A673 (cell line): ENCODE results near the gene PPTC7. TPM values are rescaled to one million over a fixed set of nuclear protein-coding genes. Genes with fewer than 3 reads are reported as not detected.

Source experiments
- BruUV-seq: library from RNA; stranded (reverse); fragments of 400-500 nt; replicated peaks from 2 replicates; lab custom pipeline; 2021; lab: Mats Ljungman, UMichigan
- CTCF ChIA-PET: fragments of 300-600 bp; sonication (Branson Sonifier 250); formaldehyde crosslinking; loops from one replicate; lab custom pipeline; 2022; ENCODE audit warnings: antibody characterized with exemption; lab: Charles Lee
- POLR2A ChIA-PET: fragments of 300-600 bp; sonication (Branson Sonifier 250); formaldehyde crosslinking; loops from one replicate; lab custom pipeline; 2022; ENCODE audit warnings: antibody characterized with exemption; ENCODE audit not compliant: low non-redundant PET; lab: Charles Lee
- DNase-seq: peaks from one replicate; pipeline ENCODE4 v3.0.0-alpha.2; 2015; ENCODE audit warnings: low spot score
- H3K27ac ChIP-seq: fragments of 200-600 bp; sonication (generic); 2 replicates; pipeline ENCODE4 v1.5.1; 2016; ENCODE audit warnings: mixed run types, low read depth, mild to moderate bottlenecking, mixed read lengths, antibody characterized with exemption, low read length; ENCODE audit not compliant: poor library complexity, severe bottlenecking
- H3K27me3 ChIP-seq: fragments of 200-600 bp; sonication (generic); replicated peaks from 2 replicates; pipeline ENCODE4 v1.6.1; 2017; ENCODE audit warnings: mixed run types, low read depth, mild to moderate bottlenecking, mixed read lengths, antibody characterized with exemption, low read length; ENCODE audit not compliant: insufficient read depth, poor library complexity
- H3K36me3 ChIP-seq: fragments of 200-600 bp; sonication (generic); 2 replicates; pipeline ENCODE4 v1.6.1; 2016; ENCODE audit warnings: mixed run types, mild to moderate bottlenecking, mixed read lengths, antibody characterized with exemption, low read length; ENCODE audit not compliant: insufficient read depth, poor library complexity, severe bottlenecking
- H3K4me1 ChIP-seq: fragments of 200-600 bp; sonication (generic); 2 replicates; pipeline ENCODE4 v1.6.1; 2017; ENCODE audit warnings: mixed run types, mild to moderate bottlenecking, mixed read lengths, antibody characterized with exemption, low read length; ENCODE audit not compliant: insufficient read depth, poor library complexity, severe bottlenecking
- H3K4me3 ChIP-seq: fragments of 200-600 bp; sonication (generic); 2 replicates; pipeline ENCODE4 v1.5.1; 2016; ENCODE audit warnings: low read depth, mixed run types, mild to moderate bottlenecking, mixed read lengths, low read length; ENCODE audit not compliant: poor library complexity, severe bottlenecking
- H3K9me3 ChIP-seq: fragments of 200-600 bp; sonication (generic); 2 replicates; pipeline ENCODE4 v1.6.1; 2016; ENCODE audit warnings: mixed run types, low read depth, mild to moderate bottlenecking, mixed read lengths, antibody characterized with exemption, low read length; ENCODE audit not compliant: poor library complexity, severe bottlenecking
- EZH2 ChIP-seq: fragments of 200-600 bp; sonication (generic); IDR thresholded peaks from 2 replicates; pipeline ENCODE4 v1.6.1; 2017; ENCODE audit warnings: borderline replicate concordance, low read depth, mild to moderate bottlenecking, mixed read lengths, antibody characterized with exemption, low read length; ENCODE audit not compliant: poor library complexity, severe bottlenecking
- intact Hi-C: fragments of 100-400 bp; cut with micrococcal nuclease; formaldehyde crosslinking; loops from one replicate; pipeline ENCODE4 v1.10.0; 2022; ENCODE audit not compliant: unreplicated experiment
- total RNA-seq: library from RNA; stranded (reverse); gene quantifications from 2 replicates; pipeline ENCODE4 v1.2.3, GENCODE V29; 2021
- TF ChIP-seq, protein P1 (sequence below): fragments of 300-800, 200-600 bp; sonication (generic); conservative IDR thresholded peaks from 2 replicates; pipeline ENCODE4 v1.5.1; 2017; ENCODE audit warnings: low read depth, mild to moderate bottlenecking, antibody characterized with exemption, low read length, moderate library complexity, mixed read lengths

The PPTC7 gene
- total RNA-seq, 1 experiment from 2014 or later: 30.9 TPM

DNA sequence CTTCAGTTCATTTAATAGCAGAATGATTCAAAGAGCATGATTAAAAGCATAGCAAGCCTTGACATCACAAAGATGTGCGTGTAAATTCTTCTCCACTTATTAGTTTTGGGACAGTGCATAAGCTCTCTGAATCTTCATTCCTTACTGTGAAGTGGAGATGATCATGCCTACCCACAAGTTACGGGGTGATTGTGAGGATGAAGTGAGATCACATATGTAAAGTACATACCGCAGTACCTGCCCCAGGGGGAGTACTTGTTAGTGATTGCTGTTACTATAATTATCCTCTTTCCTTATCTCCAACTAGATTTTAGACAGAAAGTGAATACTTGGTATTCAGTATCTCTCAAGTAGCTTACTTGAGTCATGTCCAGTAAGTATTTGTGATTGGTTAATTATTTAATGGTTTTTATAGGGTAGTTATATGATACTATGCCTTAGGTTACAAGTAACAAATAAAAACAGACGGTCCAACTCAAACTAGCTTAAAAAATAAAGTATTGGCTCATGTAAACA is 75.0 kb downstream of the PPTC7 start:
- H3K27me3 ChIP-seq: no peaks in the 10 kb centered on the region
- no TSS peak for BruUV-seq
- H3K9me3 ChIP-seq: no peaks in the 10 kb centered on the region
- no peaks in the 10 kb centered on the region for H3K36me3 ChIP-seq
- intact Hi-C loops: no loop called here
- no peak for DNase-seq
- TF ChIP-seq EZH2: no peak
- TF ChIP-seq, protein P1, sequence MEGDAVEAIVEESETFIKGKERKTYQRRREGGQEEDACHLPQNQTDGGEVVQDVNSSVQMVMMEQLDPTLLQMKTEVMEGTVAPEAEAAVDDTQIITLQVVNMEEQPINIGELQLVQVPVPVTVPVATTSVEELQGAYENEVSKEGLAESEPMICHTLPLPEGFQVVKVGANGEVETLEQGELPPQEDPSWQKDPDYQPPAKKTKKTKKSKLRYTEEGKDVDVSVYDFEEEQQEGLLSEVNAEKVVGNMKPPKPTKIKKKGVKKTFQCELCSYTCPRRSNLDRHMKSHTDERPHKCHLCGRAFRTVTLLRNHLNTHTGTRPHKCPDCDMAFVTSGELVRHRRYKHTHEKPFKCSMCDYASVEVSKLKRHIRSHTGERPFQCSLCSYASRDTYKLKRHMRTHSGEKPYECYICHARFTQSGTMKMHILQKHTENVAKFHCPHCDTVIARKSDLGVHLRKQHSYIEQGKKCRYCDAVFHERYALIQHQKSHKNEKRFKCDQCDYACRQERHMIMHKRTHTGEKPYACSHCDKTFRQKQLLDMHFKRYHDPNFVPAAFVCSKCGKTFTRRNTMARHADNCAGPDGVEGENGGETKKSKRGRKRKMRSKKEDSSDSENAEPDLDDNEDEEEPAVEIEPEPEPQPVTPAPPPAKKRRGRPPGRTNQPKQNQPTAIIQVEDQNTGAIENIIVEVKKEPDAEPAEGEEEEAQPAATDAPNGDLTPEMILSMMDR: no peak
- no peak overlapping the region for H3K4me3 ChIP-seq
- H3K27ac ChIP-seq: no peak overlapping the region
- H3K4me1 ChIP-seq: peaks cover 7% of the 10 kb centered on the region
- POLR2A ChIA-PET: no interaction called here
- CTCF ChIA-PET: no interaction called here

- intact Hi-C loops: no loop called here
- H3K4me1 ChIP-seq: peaks cover 4% of the 10 kb centered on the region
- CTCF ChIA-PET: no interaction called here
- no peak for DNase-seq
- BruUV-seq: no TSS peak
- no peak overlapping the region for H3K4me3 ChIP-seq
- H3K27me3 ChIP-seq: no peaks in the 10 kb centered on the region
- H3K9me3 ChIP-seq: no peaks in the 10 kb centered on the region
- no peaks in the 10 kb centered on the region for H3K36me3 ChIP-seq
- POLR2A ChIA-PET: no interaction called here
- TF ChIP-seq, protein P1: no peak
- TF ChIP-seq EZH2: no peak
- no peak overlapping the region for H3K27ac ChIP-seq
These were observed 77.8 kb downstream of the PPTC7 start for GRCh38 chr12:110505332-110505731.

DNA sequence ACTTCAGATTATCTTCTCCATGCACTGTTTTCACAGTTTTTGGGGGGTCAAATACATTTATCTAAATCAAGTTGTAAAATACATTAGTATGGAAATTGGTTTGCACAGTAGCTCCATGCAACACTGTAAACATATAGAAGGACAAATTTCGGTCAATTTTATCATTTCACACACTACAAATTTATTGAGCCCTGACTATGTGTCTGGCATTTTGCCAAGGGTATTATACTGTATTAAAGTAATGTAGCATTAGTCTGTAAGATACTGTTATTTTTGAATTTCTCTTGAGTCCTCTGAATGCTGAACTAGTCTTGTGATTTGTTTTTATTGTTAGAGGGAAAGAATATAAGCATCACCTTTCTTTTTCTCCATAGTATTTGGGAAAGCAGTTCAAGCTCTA is 79.7 kb downstream of the PPTC7 start:
- Histone ChIP-seq H3K36me3 (no peaks in the 10 kb centered on the region), H3K9me3 (no peaks in the 10 kb centered on the region), H3K4me1 (peaks cover 14% of the 10 kb centered on the region), H3K27me3 (no peaks in the 10 kb centered on the region), H3K27ac (no peak overlapping the region), H3K4me3 (no peak overlapping the region)
- POLR2A ChIA-PET: no interaction called here
- no peak for TF ChIP-seq EZH2
- TF ChIP-seq, protein P1: no peak
- CTCF ChIA-PET: no interaction called here
- no peak for DNase-seq
- BruUV-seq: no TSS peak
- intact Hi-C loops: no loop called here
